Measurements from ENCODE around the gene TIFAB.

Gene TIFAB

GRCh38 chr5:135481387-135481786, 29.2 kb upstream of the TIFAB start:
- H3K27me3 ChIP-seq (ENCODE audit: insufficient read depth, low read length): peaks cover 5% of the 10 kb centered on the region; the same call in 1 of the 2 replicates
- H3K36me3 ChIP-seq (ENCODE audit: insufficient read depth, low read length): no peaks in the 10 kb centered on the region
- no peaks in the 10 kb centered on the region for H4K20me1 ChIP-seq (ENCODE audit: insufficient read depth, low read length)
- H3K4me2 ChIP-seq (ENCODE audit: low read length): no peak overlapping the region
- no peaks in the 10 kb centered on the region for H3K4me1 ChIP-seq (ENCODE audit: insufficient read depth, low read length, severe bottlenecking)
- H3K4me3 ChIP-seq (ENCODE audit: low read depth, low read length, poor library complexity, severe bottlenecking): no peak overlapping the region
- no peak overlapping the region for H3K9ac ChIP-seq (ENCODE audit: low read length)
- H3K9me2 ChIP-seq (ENCODE audit: low read depth, low read length): no peaks in the 10 kb centered on the region
- no peaks in the 10 kb centered on the region for H3K79me2 ChIP-seq (ENCODE audit: insufficient read depth, low read length)
- TF ChIP-seq EZH2 (IDR thresholded peaks at IDR 0.05; ENCODE audit: borderline replicate concordance, low read length): no peak
- no peak for TF ChIP-seq CTCF (IDR thresholded peaks at IDR 0.05; ENCODE audit: low read length)
- no peak overlapping the region for H2AFZ ChIP-seq (ENCODE audit: low read length)
- H3K9me3 ChIP-seq (ENCODE audit: low read length): no peaks in the 10 kb centered on the region
- H3K27ac ChIP-seq (ENCODE audit: low read depth, low read length, poor library complexity, severe bottlenecking): no peak overlapping the region
- no peaks in the 10 kb centered on the region for H3F3A ChIP-seq (ENCODE audit: insufficient read depth, low read length)

DNA sequence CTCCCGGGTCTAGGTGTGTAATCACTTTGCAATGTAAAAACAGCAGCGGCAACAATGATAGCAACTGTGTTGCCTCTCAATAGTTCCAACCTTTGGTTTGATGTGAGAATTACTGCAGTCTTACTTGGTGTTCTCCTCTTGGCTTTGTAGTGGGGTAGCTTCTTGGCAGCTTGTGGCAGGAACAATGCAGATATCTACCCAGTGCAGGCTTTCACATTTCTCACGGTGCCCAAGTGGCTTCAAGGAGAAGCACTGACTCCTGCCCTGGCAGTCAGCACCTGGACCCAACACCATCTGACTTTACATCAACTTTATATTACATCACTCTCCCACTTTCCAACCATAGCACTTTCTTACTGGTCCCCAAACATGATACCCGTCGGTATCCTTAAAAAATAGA, 28.4 kb upstream of the TIFAB start:
- peaks cover 5% of the 10 kb centered on the region; the same call in 1 of the 2 replicates for H3K27me3 ChIP-seq (ENCODE audit: insufficient read depth, low read length)
- no peak overlapping the region for H3K9ac ChIP-seq (ENCODE audit: low read length)
- H3K9me3 ChIP-seq (ENCODE audit: low read length): no peaks in the 10 kb centered on the region
- H4K20me1 ChIP-seq (ENCODE audit: insufficient read depth, low read length): no peaks in the 10 kb centered on the region
- H2AFZ ChIP-seq (ENCODE audit: low read length): no peak overlapping the region
- no peak for TF ChIP-seq EZH2 (IDR thresholded peaks at IDR 0.05; ENCODE audit: borderline replicate concordance, low read length)
- no peak overlapping the region for H3K27ac ChIP-seq (ENCODE audit: low read depth, low read length, poor library complexity, severe bottlenecking)
- H3K79me2 ChIP-seq (ENCODE audit: insufficient read depth, low read length): no peaks in the 10 kb centered on the region
- no peaks in the 10 kb centered on the region for H3K36me3 ChIP-seq (ENCODE audit: insufficient read depth, low read length)
- H3K4me1 ChIP-seq (ENCODE audit: insufficient read depth, low read length, severe bottlenecking): no peaks in the 10 kb centered on the region
- H3K9me2 ChIP-seq (ENCODE audit: low read depth, low read length): no peaks in the 10 kb centered on the region
- H3F3A ChIP-seq (ENCODE audit: insufficient read depth, low read length): no peaks in the 10 kb centered on the region
- H3K4me2 ChIP-seq (ENCODE audit: low read length): no peak overlapping the region
- H3K4me3 ChIP-seq (ENCODE audit: low read depth, low read length, poor library complexity, severe bottlenecking): no peak overlapping the region

GRCh38 chr5:135478938-135479337, 26.8 kb upstream of the TIFAB start:
- Histone ChIP-seq H3K4me3 (ENCODE audit: low read depth, low read length, poor library complexity, severe bottlenecking) (no peak overlapping the region), H3K36me3 (ENCODE audit: insufficient read depth, low read length) (no peaks in the 10 kb centered on the region), H3K27me3 (ENCODE audit: insufficient read depth, low read length) (peaks cover 8% of the 10 kb centered on the region; the same call in 1 of the 2 replicates), H2AFZ (ENCODE audit: low read length) (no peak overlapping the region), H3K27ac (ENCODE audit: low read depth, low read length, poor library complexity, severe bottlenecking) (no peak overlapping the region), H3K4me1 (ENCODE audit: insufficient read depth, low read length, severe bottlenecking) (no peaks in the 10 kb centered on the region), H3K9me3 (ENCODE audit: low read length) (no peaks in the 10 kb centered on the region), H3K9ac (ENCODE audit: low read length) (no peak overlapping the region), H3K79me2 (ENCODE audit: insufficient read depth, low read length) (no peaks in the 10 kb centered on the region), H3K4me2 (ENCODE audit: low read length) (no peak overlapping the region), H3F3A (ENCODE audit: insufficient read depth, low read length) (no peaks in the 10 kb centered on the region), H4K20me1 (ENCODE audit: insufficient read depth, low read length) (no peaks in the 10 kb centered on the region), H3K9me2 (ENCODE audit: low read depth, low read length) (no peaks in the 10 kb centered on the region)
- TF ChIP-seq CTCF (IDR thresholded peaks at IDR 0.05; ENCODE audit: low read length) (no peak), EZH2 (IDR thresholded peaks at IDR 0.05; ENCODE audit: borderline replicate concordance, low read length) (no peak)

GRCh38 chr5:135477613-135478066, 25.5 kb upstream of the TIFAB start:
- no peaks in the 10 kb centered on the region for H3K9me3 ChIP-seq (ENCODE audit: low read length)
- H4K20me1 ChIP-seq (ENCODE audit: insufficient read depth, low read length): no peaks in the 10 kb centered on the region

More at GRCh38 chr5:135477613-135478066, 25.5 kb upstream of the TIFAB start:
- Histone ChIP-seq H3K9me2 (ENCODE audit: low read depth, low read length) (no peaks in the 10 kb centered on the region), H3K79me2 (ENCODE audit: insufficient read depth, low read length) (no peaks in the 10 kb centered on the region), H3K36me3 (ENCODE audit: insufficient read depth, low read length) (no peaks in the 10 kb centered on the region), H3K9ac (ENCODE audit: low read length) (no peak overlapping the region), H3K27me3 (ENCODE audit: insufficient read depth, low read length) (peaks cover 8% of the 10 kb centered on the region; the same call in 1 of the 2 replicates), H3K4me3 (ENCODE audit: low read depth, low read length, poor library complexity, severe bottlenecking) (no peak overlapping the region), H3K27ac (ENCODE audit: low read depth, low read length, poor library complexity, severe bottlenecking) (no peak overlapping the region), H3K4me2 (ENCODE audit: low read length) (no peak overlapping the region), H3F3A (ENCODE audit: insufficient read depth, low read length) (no peaks in the 10 kb centered on the region), H3K4me1 (ENCODE audit: insufficient read depth, low read length, severe bottlenecking) (no peaks in the 10 kb centered on the region), H2AFZ (ENCODE audit: low read length) (no peak overlapping the region)
- no peak for TF ChIP-seq EZH2 (IDR thresholded peaks at IDR 0.05; ENCODE audit: borderline replicate concordance, low read length)
- no peak for TF ChIP-seq CTCF (IDR thresholded peaks at IDR 0.05; ENCODE audit: low read length)

All from OCI-LY1 (cell line).